Measurements from ENCODE around the gene AUTS2.

The AUTS2 gene

DNA sequence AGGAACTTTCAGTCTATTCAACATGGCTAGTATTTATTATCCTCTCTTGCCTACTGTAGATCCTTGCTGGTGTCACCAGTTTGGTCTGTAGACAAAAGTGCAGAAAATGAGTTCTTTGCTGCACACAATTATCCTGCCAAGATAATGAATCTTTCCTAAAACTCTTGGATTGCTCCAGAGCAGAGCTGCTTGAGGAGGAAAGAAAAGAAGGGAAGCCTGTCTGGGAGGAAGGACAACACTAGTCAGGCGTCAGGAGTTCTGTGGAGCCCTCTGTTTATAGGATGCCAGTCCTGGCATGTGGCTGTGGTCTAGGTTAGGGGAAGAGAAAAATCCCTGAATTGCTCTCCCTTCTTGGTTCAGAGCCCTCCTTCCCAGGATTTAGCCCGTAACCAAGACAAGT, 1103.7 kb downstream of the AUTS2 start:
- H3K36me3 ChIP-seq (ENCODE audit: control insufficient read depth in 1 of 2, insufficient read depth in 2 of 2, low read length in 2 of 2): peaks cover 0 to 5% of the 10 kb centered on the region in 2 donors
- no peaks in the 10 kb centered on the region for H3K27me3 ChIP-seq (ENCODE audit: low read depth, low read length)
- H3K27ac ChIP-seq (ENCODE audit: low read length): no peak overlapping the region
- peaks cover 0 to 33% of the 10 kb centered on the region in 2 donors for H3K4me1 ChIP-seq (ENCODE audit: control insufficient read depth in 1 of 2, insufficient read depth in 2 of 2, low read length in 2 of 2)
- no peak overlapping the region for H3K4me3 ChIP-seq (ENCODE audit: low read depth in 1 of 2, low read length in 2 of 2)
- H3K9me3 ChIP-seq (ENCODE audit: control insufficient read depth in 1 of 2, low read length in 2 of 2): no peaks in the 10 kb centered on the region

DNA sequence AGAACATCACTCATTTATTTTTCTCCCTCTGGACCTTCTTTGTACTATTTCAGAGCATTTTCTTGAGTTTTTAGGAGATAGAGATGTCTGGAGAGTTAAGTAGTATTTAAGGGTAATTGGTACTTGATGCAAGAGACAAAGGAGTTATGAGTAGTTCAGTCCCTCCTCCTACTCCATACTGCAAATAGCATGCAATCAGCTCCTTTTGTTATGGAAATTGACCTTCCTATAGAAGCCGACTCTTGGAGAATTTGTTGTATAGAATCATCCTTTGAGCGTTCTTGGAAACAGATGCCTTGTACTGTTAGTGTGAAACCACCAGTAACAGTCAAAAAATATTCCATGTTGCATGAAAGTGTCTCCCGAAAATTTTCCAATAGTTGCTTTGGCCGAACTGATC, 1105.5 kb downstream of the AUTS2 start:
- no peak overlapping the region for H3K4me3 ChIP-seq (ENCODE audit: low read depth in 1 of 2, low read length in 2 of 2)
- H3K36me3 ChIP-seq (ENCODE audit: control insufficient read depth in 1 of 2, insufficient read depth in 2 of 2, low read length in 2 of 2): peaks cover 0 to 5% of the 10 kb centered on the region in 2 donors

DNA sequence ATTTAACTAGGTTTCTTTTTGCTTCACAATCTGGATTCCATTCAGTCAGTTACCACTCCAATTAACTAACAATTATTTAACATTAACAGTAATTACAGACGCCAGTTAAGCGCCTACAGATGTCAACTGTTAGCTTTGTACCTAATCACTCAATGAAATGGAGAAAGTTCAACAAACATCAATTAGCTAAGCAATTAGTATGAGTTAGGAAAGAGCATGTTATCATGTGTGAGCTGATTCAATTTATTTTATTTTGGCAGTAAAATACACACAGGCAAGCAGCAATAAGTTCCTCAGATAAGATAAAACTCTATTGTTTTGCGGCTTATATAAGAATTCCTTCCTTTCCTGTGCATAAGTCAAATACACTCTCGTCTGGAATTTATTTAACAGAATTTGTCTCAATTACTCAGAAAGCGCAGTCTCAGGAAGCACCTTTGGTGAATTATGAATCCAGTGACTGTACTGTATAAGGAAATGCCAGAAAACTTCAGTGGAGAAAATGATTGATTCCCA, 1106.6 kb downstream of the AUTS2 start:
- Histone ChIP-seq H3K27me3 (ENCODE audit: low read depth, low read length) (no peaks in the 10 kb centered on the region), H3K4me1 (ENCODE audit: control insufficient read depth in 1 of 2, insufficient read depth in 2 of 2, low read length in 2 of 2) (peaks cover 3 to 19% of the 10 kb centered on the region in 2 donors), H3K36me3 (ENCODE audit: control insufficient read depth in 1 of 2, insufficient read depth in 2 of 2, low read length in 2 of 2) (no peaks in the 10 kb centered on the region), H3K9me3 (ENCODE audit: control insufficient read depth in 1 of 2, low read length in 2 of 2) (no peaks in the 10 kb centered on the region), H3K4me3 (ENCODE audit: low read depth in 1 of 2, low read length in 2 of 2) (no peak overlapping the region), H3K27ac (ENCODE audit: low read length) (no peak overlapping the region)

More for the DNA sequence above, 1105.5 kb downstream of the AUTS2 start:
- H3K27ac ChIP-seq (ENCODE audit: low read length): no peak overlapping the region
- H3K4me1 ChIP-seq (ENCODE audit: control insufficient read depth in 1 of 2, insufficient read depth in 2 of 2, low read length in 2 of 2): peaks cover 0 to 16% of the 10 kb centered on the region in 2 donors
- no peaks in the 10 kb centered on the region for H3K9me3 ChIP-seq (ENCODE audit: control insufficient read depth in 1 of 2, low read length in 2 of 2)
- no peaks in the 10 kb centered on the region for H3K27me3 ChIP-seq (ENCODE audit: low read depth, low read length)

DNA sequence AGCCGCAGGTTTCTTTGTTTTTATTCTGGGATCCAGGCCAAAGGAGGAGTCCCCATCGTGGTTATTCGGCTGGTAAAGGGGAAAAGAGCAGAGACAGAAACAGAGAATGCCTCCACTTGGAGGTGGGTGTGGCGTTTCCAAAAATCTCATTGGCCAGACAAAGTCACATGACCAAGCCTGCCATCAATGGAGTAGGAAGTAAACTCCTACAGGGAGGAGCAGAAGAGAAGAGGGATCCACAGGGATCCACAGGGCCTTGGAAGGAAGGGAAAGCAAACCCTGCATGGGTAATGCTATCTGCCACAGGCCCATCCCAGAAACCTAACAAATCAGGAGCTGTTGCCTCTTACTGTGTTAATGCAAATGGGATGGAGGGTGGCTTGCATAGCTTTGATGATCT, 1107.9 kb downstream of the AUTS2 start:
- H3K36me3 ChIP-seq (ENCODE audit: control insufficient read depth in 1 of 2, insufficient read depth in 2 of 2, low read length in 2 of 2): no peaks in the 10 kb centered on the region
- no peaks in the 10 kb centered on the region for H3K9me3 ChIP-seq (ENCODE audit: control insufficient read depth in 1 of 2, low read length in 2 of 2)
- no peak overlapping the region for H3K27ac ChIP-seq (ENCODE audit: low read length)
- H3K4me1 ChIP-seq (ENCODE audit: control insufficient read depth in 1 of 2, insufficient read depth in 2 of 2, low read length in 2 of 2): peaks cover 4 to 21% of the 10 kb centered on the region in 2 donors
- H3K4me3 ChIP-seq (ENCODE audit: low read depth in 1 of 2, low read length in 2 of 2): no peak overlapping the region
- no peaks in the 10 kb centered on the region for H3K27me3 ChIP-seq (ENCODE audit: low read depth, low read length)

DNA sequence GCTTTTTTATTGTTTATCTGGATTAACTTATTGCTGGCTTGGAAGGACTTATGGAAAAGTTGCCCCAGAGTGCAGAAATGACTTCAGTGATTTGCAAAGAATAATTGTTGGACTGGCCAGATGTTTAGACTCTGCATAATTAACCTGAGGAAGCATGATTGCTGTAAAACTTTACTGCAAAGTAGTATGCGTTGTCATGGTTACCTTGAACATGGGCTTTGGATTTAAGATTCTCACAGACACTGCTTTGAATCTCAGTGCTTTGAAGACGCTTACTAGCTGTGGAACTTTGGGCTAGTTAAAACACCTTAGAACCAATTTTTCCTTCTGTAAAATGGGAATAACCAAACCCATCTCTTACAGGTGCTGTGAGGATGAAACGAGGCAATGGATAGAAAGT, 1108.4 kb downstream of the AUTS2 start:
- no peaks in the 10 kb centered on the region for H3K27me3 ChIP-seq (ENCODE audit: low read depth, low read length)
- peaks cover 4 to 16% of the 10 kb centered on the region in 2 donors for H3K4me1 ChIP-seq (ENCODE audit: control insufficient read depth in 1 of 2, insufficient read depth in 2 of 2, low read length in 2 of 2)
- no peak overlapping the region for H3K4me3 ChIP-seq (ENCODE audit: low read depth in 1 of 2, low read length in 2 of 2)
- H3K9me3 ChIP-seq (ENCODE audit: control insufficient read depth in 1 of 2, low read length in 2 of 2): no peaks in the 10 kb centered on the region
- no peaks in the 10 kb centered on the region for H3K36me3 ChIP-seq (ENCODE audit: control insufficient read depth in 1 of 2, insufficient read depth in 2 of 2, low read length in 2 of 2)
- H3K27ac ChIP-seq (ENCODE audit: low read length): no peak overlapping the region

DNA sequence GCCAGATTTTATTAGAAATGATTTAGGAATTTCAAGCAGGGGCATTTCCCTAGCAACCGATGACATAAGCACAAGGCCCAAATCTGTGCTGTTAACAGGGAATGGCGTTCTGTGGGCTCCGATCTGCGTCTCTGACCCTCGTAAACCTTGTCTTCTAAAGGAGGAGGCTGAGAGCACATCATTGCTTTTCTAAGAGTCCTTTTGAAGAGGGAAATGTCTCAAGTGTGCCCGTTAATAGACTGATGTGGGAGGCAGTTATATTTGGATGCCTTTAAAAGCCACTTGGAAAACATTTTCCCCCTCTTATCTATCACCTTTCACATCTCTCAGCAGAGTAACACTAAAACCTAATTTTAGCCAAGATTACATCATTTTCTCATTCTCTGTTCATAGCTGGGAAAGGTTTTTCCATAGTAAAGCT, 1109.6 kb downstream of the AUTS2 start:
- Histone ChIP-seq H3K9me3 (ENCODE audit: control insufficient read depth in 1 of 2, low read length in 2 of 2) (no peaks in the 10 kb centered on the region), H3K4me1 (ENCODE audit: control insufficient read depth in 1 of 2, insufficient read depth in 2 of 2, low read length in 2 of 2) (peaks cover 4 to 15% of the 10 kb centered on the region in 2 donors), H3K36me3 (ENCODE audit: control insufficient read depth in 1 of 2, insufficient read depth in 2 of 2, low read length in 2 of 2) (no peaks in the 10 kb centered on the region), H3K4me3 (ENCODE audit: low read depth in 1 of 2, low read length in 2 of 2) (no peak overlapping the region), H3K27me3 (ENCODE audit: low read depth, low read length) (no peaks in the 10 kb centered on the region), H3K27ac (ENCODE audit: low read length) (no peak overlapping the region)

DNA sequence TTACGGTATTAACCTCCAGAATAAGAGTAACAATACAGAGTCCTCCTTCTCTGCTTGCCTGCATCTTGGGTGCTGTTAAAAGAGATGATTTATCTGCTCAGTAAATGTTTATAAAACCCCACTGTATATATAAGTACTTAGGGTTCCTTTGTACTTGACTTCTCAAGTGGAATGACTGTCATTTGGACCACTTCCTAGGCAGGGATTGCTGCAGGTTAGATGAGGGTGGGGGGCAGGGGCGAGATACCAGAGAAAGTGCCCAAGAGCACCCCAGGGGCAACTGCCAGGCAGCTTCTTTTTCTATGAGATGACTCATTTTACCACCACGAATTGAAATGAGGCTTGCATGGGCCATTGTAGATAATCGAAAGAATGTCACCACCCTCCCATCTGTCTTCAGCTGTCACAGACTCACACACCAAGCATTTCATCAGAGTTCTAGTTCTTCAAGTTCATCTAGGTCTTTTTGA, 1111.8 kb downstream of the AUTS2 start:
- Histone ChIP-seq H3K27ac (ENCODE audit: low read length) (no peak overlapping the region), H3K9me3 (ENCODE audit: control insufficient read depth in 1 of 2, low read length in 2 of 2) (peaks cover 0 to 7% of the 10 kb centered on the region in 2 donors), H3K36me3 (ENCODE audit: control insufficient read depth in 1 of 2, insufficient read depth in 2 of 2, low read length in 2 of 2) (no peaks in the 10 kb centered on the region), H3K4me1 (ENCODE audit: control insufficient read depth in 1 of 2, insufficient read depth in 2 of 2, low read length in 2 of 2) (peaks cover 4 to 15% of the 10 kb centered on the region in 2 donors), H3K4me3 (ENCODE audit: low read depth in 1 of 2, low read length in 2 of 2) (no peak overlapping the region), H3K27me3 (ENCODE audit: low read depth, low read length) (no peaks in the 10 kb centered on the region)

DNA sequence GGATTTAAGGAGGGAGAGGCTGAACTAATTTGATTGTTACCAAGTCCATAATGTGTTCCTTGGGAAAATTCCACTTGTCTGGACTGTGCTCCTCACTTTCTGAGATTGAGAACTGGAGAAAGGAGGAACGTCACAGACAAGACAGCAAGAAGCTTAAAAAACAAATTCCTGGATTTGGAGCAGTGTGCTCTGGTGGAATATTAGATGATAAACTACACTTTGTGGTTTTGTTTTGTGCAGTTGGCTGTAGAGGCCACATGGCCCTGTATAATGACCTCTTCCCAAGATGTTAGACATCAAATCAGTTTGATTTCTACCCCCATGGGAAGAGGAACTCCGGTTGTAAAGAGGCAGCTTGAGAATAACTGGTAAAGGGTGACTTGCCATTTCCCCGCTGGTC, 1112.4 kb downstream of the AUTS2 start:
- Histone ChIP-seq H3K36me3 (ENCODE audit: control insufficient read depth in 1 of 2, insufficient read depth in 2 of 2, low read length in 2 of 2) (no peaks in the 10 kb centered on the region), H3K4me3 (ENCODE audit: low read depth in 1 of 2, low read length in 2 of 2) (no peak overlapping the region), H3K9me3 (ENCODE audit: control insufficient read depth in 1 of 2, low read length in 2 of 2) (peaks cover 0 to 7% of the 10 kb centered on the region in 2 donors), H3K27me3 (ENCODE audit: low read depth, low read length) (no peaks in the 10 kb centered on the region), H3K4me1 (ENCODE audit: control insufficient read depth in 1 of 2, insufficient read depth in 2 of 2, low read length in 2 of 2) (peaks cover 4 to 15% of the 10 kb centered on the region in 2 donors), H3K27ac (ENCODE audit: low read length) (no peak overlapping the region)

DNA sequence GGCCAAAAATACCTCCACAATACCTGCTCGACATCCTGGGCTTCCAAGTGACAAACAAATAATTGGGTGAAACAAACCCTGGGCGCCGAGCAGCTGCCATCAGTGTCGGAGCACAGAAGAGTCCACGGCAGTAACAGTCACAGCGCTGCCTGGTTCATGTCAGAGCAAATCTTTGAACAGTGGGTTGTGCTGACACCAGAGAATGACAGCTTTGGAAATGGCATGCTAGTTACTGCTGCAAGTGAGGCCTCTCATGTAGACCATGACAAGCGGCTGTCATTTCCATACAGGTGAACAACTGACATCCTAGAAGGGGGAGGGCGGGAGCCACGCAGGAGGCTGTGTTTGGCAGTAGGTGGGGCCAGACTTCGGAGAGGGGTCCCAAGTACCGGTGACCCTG, 1113.2 kb downstream of the AUTS2 start:
- H3K36me3 ChIP-seq (ENCODE audit: control insufficient read depth in 1 of 2, insufficient read depth in 2 of 2, low read length in 2 of 2): no peaks in the 10 kb centered on the region
- H3K4me3 ChIP-seq (ENCODE audit: low read depth in 1 of 2, low read length in 2 of 2): no peak overlapping the region
- no peak overlapping the region for H3K27ac ChIP-seq (ENCODE audit: low read length)
- H3K9me3 ChIP-seq (ENCODE audit: control insufficient read depth in 1 of 2, low read length in 2 of 2): peaks cover 0 to 7% of the 10 kb centered on the region in 2 donors
- no peaks in the 10 kb centered on the region for H3K27me3 ChIP-seq (ENCODE audit: low read depth, low read length)
- peaks cover 4 to 15% of the 10 kb centered on the region in 2 donors for H3K4me1 ChIP-seq (ENCODE audit: control insufficient read depth in 1 of 2, insufficient read depth in 2 of 2, low read length in 2 of 2)

DNA sequence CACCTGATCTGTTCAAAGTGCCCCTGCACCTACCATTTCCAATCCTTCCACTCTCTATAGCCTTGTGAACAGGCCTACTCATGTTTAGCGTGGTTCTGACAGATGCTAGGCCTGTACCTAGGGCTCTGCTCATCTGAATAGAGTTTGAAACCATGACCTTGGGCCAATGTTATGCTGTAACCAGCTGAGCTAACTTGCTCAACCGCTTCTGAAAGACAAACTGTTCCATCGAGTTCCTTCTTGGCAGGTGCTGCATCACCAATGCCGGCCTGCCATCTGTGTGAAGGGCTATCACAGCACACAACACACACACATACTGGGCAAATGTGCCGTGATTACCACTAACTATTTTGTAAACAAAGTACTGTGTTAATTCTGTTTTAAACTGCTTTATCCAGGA, 1114.7 kb downstream of the AUTS2 start:
- no peak overlapping the region for H3K27ac ChIP-seq (ENCODE audit: low read length)
- H3K4me1 ChIP-seq (ENCODE audit: control insufficient read depth in 1 of 2, insufficient read depth in 2 of 2, low read length in 2 of 2): peaks cover 4 to 15% of the 10 kb centered on the region in 2 donors
- no peak overlapping the region for H3K4me3 ChIP-seq (ENCODE audit: low read depth in 1 of 2, low read length in 2 of 2)
- H3K27me3 ChIP-seq (ENCODE audit: low read depth, low read length): no peaks in the 10 kb centered on the region
- H3K36me3 ChIP-seq (ENCODE audit: control insufficient read depth in 1 of 2, insufficient read depth in 2 of 2, low read length in 2 of 2): no peaks in the 10 kb centered on the region
- peaks cover 0 to 7% of the 10 kb centered on the region in 2 donors for H3K9me3 ChIP-seq (ENCODE audit: control insufficient read depth in 1 of 2, low read length in 2 of 2)

DNA sequence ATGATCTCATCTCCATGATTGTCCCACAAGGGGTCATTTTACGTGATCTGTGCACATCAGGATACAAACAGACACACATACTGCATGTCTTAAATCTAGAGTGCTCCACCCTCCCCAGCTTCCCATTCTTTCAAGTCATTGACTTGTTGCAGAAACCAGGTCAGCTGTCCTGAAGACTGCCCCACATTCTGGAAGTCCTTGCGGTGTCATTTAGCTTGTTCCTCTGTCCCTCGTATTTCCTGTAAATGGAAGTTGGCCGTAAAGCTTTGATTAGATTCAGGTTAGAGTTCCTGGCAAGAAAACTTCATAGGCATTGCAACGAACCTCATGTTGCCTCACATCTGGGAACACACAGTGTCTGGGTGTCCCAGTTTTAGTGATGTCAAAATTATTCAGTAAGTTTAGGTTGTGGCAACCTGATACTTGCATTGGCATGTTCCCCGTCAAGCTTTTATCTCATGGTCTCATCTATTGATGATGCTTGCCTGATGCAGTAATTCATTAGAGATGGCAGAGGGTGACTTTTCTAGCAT, 1116.3 kb downstream of the AUTS2 start:
- Histone ChIP-seq H3K9me3 (ENCODE audit: control insufficient read depth in 1 of 2, low read length in 2 of 2) (peaks cover 0 to 7% of the 10 kb centered on the region in 2 donors), H3K4me3 (ENCODE audit: low read depth in 1 of 2, low read length in 2 of 2) (no peak overlapping the region), H3K4me1 (ENCODE audit: control insufficient read depth in 1 of 2, insufficient read depth in 2 of 2, low read length in 2 of 2) (peaks cover 4 to 14% of the 10 kb centered on the region in 2 donors), H3K27me3 (ENCODE audit: low read depth, low read length) (no peaks in the 10 kb centered on the region), H3K27ac (ENCODE audit: low read length) (no peak overlapping the region), H3K36me3 (ENCODE audit: control insufficient read depth in 1 of 2, insufficient read depth in 2 of 2, low read length in 2 of 2) (no peaks in the 10 kb centered on the region)

All from muscle layer of duodenum (tissue), 2 donors.